ENCODE results near the gene ARFGAP1.

GRCh38 chr20:63312690-63313348 lies 40.2 kb downstream of the ARFGAP1 start:
- TF ChIP-seq, protein P1, sequence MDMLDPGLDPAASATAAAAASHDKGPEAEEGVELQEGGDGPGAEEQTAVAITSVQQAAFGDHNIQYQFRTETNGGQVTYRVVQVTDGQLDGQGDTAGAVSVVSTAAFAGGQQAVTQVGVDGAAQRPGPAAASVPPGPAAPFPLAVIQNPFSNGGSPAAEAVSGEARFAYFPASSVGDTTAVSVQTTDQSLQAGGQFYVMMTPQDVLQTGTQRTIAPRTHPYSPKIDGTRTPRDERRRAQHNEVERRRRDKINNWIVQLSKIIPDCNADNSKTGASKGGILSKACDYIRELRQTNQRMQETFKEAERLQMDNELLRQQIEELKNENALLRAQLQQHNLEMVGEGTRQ (IDR thresholded peaks at IDR 0.05), result no peak
- TF ChIP-seq, protein P2, sequence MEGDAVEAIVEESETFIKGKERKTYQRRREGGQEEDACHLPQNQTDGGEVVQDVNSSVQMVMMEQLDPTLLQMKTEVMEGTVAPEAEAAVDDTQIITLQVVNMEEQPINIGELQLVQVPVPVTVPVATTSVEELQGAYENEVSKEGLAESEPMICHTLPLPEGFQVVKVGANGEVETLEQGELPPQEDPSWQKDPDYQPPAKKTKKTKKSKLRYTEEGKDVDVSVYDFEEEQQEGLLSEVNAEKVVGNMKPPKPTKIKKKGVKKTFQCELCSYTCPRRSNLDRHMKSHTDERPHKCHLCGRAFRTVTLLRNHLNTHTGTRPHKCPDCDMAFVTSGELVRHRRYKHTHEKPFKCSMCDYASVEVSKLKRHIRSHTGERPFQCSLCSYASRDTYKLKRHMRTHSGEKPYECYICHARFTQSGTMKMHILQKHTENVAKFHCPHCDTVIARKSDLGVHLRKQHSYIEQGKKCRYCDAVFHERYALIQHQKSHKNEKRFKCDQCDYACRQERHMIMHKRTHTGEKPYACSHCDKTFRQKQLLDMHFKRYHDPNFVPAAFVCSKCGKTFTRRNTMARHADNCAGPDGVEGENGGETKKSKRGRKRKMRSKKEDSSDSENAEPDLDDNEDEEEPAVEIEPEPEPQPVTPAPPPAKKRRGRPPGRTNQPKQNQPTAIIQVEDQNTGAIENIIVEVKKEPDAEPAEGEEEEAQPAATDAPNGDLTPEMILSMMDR (IDR thresholded peaks at IDR 0.05), result no peak
- TF ChIP-seq POLR2A (IDR thresholded peaks at IDR 0.05; ENCODE audit: low read length) (no peak), POLR2AphosphoS2 (conservative IDR thresholded peaks at IDR 0.05; ENCODE audit: low read length) (no peak), CHD2 (IDR thresholded peaks at IDR 0.05; ENCODE audit: low read length, partially characterized antibody) (no peak), NPAS2 (CRISPR knock-in tag; IDR thresholded peaks at IDR 0.05; ENCODE audit: borderline replicate concordance) (no peak)
